Smooth muscle cell (in vitro differentiated cells): ENCODE results near the gene COL4A1. TPM values are rescaled to one million over a fixed set of nuclear protein-coding genes. Genes with fewer than 3 reads are reported as not detected.
A peak's percentile ranks its signal among the peaks of the same experiment; 100 is the strongest.

Experiments
- DNase-seq: peaks from one replicate; lab custom pipeline; 2025; ENCODE audit not compliant: unreplicated experiment; lab: John Stamatoyannopoulos, UW
- H2AFZ ChIP-seq: fragments of 200-600 bp; sonication (generic); 2 replicates; pipeline ENCODE4 v1.6.0; 2016; ENCODE audit warnings: antibody characterized with exemption, low read depth, mild to moderate bottlenecking
- H3F3A ChIP-seq: fragments of 200-600 bp; sonication (generic); 2 replicates; pipeline ENCODE4 v1.6.0; 2017; ENCODE audit warnings: antibody characterized with exemption, low read depth
- H3K27ac ChIP-seq: fragments of 200-600 bp; sonication (generic); 2 replicates; pipeline ENCODE4 v1.5.1; 2016; ENCODE audit warnings: low read depth, mild to moderate bottlenecking
- H3K27me3 ChIP-seq: fragments of 200-600 bp; sonication (generic); 2 replicates; pipeline ENCODE4 v1.6.1; 2016; ENCODE audit warnings: low read depth, mild to moderate bottlenecking
- H3K36me3 ChIP-seq: fragments of 200-600 bp; sonication (generic); 2 replicates; pipeline ENCODE4 v1.5.1; 2016; ENCODE audit warnings: low read depth
- H3K4me1 ChIP-seq: fragments of 200-600 bp; sonication (generic); 2 replicates; pipeline ENCODE4 v1.5.1; 2016; ENCODE audit warnings: low read depth
- H3K4me2 ChIP-seq: fragments of 200-600 bp; sonication (generic); 2 replicates; pipeline ENCODE4 v1.6.0; 2016; ENCODE audit warnings: mild to moderate bottlenecking
- H3K4me3 ChIP-seq: fragments of 200-600 bp; sonication (generic); 2 replicates; pipeline ENCODE4 v1.5.1; 2016; ENCODE audit warnings: mild to moderate bottlenecking
- H3K79me2 ChIP-seq: fragments of 200-600 bp; sonication (generic); 2 replicates; pipeline ENCODE4 v1.6.0; 2016; ENCODE audit warnings: low read depth, mild to moderate bottlenecking
- H3K9ac ChIP-seq: fragments of 200-600 bp; sonication (generic); 2 replicates; pipeline ENCODE4 v1.6.0; 2016; ENCODE audit warnings: low read depth
- H3K9me3 ChIP-seq: fragments of 200-600 bp; sonication (generic); replicated peaks from 2 replicates; pipeline ENCODE4 v1.5.1; 2016; ENCODE audit warnings: low read depth
- H4K20me1 ChIP-seq: fragments of 200-600 bp; sonication (generic); 2 replicates; pipeline ENCODE4 v1.6.0; 2016; ENCODE audit warnings: low read depth
- WGBS: methylation state at CpG from one replicate; pipeline ENCODE4 v1.1.7; 2016; ENCODE audit warnings: low lambda C conversion rate; 5-methylcytosine and 5-hydroxymethylcytosine counted together
- polyA plus RNA-seq: library from polyadenylated mRNA; unstranded; fragments of >200 nt; fragmentation: Nextera tagmentation; extraction: Ambion mirVana; gene quantifications from 2 replicates; pipeline ENCODE4 v1.2.1, GENCODE V29; 2016
- total RNA-seq: library from RNA; depleted of rRNA; stranded (reverse); fragments of >200 nt; gene quantifications from 2 replicates; pipeline ENCODE4 v1.2.3, GENCODE V29; 2014
- TF ChIP-seq, protein P1 (sequence below): fragments of 200-600 bp; sonication (generic); IDR thresholded peaks from 2 replicates; pipeline ENCODE4 v1.5.1; 2017; ENCODE audit warnings: borderline replicate concordance, mild to moderate bottlenecking, antibody characterized with exemption; ENCODE audit not compliant: insufficient read depth, poor library complexity, severe bottlenecking

The COL4A1 gene
- total and polyA plus RNA-seq, 2 experiments from 2014 or later, result 2,409 to 4,372 TPM

DNA sequence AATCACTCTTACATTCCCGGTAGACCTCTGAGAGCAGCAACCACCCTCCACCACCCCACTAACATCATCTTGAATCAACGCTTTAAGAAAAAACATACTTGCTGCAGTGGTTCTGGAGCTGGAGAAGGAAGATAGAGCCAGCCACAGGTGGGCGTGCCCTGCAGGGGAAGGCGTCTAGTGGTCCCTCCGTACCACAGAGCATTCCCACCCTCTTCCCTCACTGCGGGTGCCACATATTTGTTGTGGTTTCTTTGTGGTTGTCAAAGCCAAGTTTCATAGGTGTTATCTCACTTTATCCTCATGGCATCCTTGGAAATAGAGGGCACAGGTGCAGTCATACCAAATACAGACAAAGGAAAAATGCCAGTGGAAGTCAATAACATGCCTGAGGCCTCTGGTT is 22.3 kb upstream of the COL4A1 start:
- WGBS, result 50% methylated on average over 6 of the region's 6 CpGs
- Histone ChIP-seq H3K27me3 (no peaks in the 10 kb centered on the region), H3K79me2 (peaks cover 100% of the 10 kb centered on the region), H3K4me2 (peak overlapping the region; percentile 67), H3K9ac (peak overlapping the region; percentile 1), H3K4me3 (no peak overlapping the region), H3K27ac (peak overlapping the region; percentile 96), H2AFZ (no peak overlapping the region), H3F3A (peaks cover 83% of the 10 kb centered on the region), H3K36me3 (no peaks in the 10 kb centered on the region), H3K9me3 (no peaks in the 10 kb centered on the region), H4K20me1 (peaks cover 100% of the 10 kb centered on the region), H3K4me1 (peaks cover 58% of the 10 kb centered on the region)
- TF ChIP-seq, protein P1, sequence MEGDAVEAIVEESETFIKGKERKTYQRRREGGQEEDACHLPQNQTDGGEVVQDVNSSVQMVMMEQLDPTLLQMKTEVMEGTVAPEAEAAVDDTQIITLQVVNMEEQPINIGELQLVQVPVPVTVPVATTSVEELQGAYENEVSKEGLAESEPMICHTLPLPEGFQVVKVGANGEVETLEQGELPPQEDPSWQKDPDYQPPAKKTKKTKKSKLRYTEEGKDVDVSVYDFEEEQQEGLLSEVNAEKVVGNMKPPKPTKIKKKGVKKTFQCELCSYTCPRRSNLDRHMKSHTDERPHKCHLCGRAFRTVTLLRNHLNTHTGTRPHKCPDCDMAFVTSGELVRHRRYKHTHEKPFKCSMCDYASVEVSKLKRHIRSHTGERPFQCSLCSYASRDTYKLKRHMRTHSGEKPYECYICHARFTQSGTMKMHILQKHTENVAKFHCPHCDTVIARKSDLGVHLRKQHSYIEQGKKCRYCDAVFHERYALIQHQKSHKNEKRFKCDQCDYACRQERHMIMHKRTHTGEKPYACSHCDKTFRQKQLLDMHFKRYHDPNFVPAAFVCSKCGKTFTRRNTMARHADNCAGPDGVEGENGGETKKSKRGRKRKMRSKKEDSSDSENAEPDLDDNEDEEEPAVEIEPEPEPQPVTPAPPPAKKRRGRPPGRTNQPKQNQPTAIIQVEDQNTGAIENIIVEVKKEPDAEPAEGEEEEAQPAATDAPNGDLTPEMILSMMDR, result no peak
- DNase-seq, result no peak

GRCh38 chr13:110328573-110328972 is 21.6 kb upstream of the COL4A1 start:
- H2AFZ ChIP-seq, result no peak overlapping the region
- H3F3A ChIP-seq, result peaks cover 82% of the 10 kb centered on the region
- no peaks in the 10 kb centered on the region for H3K27me3 ChIP-seq
- no peak for DNase-seq
- H3K4me3 ChIP-seq, result no peak overlapping the region
- H3K4me1 ChIP-seq, result peaks cover 63% of the 10 kb centered on the region
- peaks cover 100% of the 10 kb centered on the region for H4K20me1 ChIP-seq
- 83% methylated on average over 10 of the region's 10 CpGs for WGBS
- TF ChIP-seq, protein P1, result no peak
- H3K9me3 ChIP-seq, result no peaks in the 10 kb centered on the region
- H3K4me2 ChIP-seq, result peak overlapping the region; percentile 67
- peak overlapping the region; percentile 1 for H3K9ac ChIP-seq
- peaks cover 100% of the 10 kb centered on the region for H3K79me2 ChIP-seq
- peak overlapping the region; percentile 96 for H3K27ac ChIP-seq
- no peaks in the 10 kb centered on the region for H3K36me3 ChIP-seq

DNA sequence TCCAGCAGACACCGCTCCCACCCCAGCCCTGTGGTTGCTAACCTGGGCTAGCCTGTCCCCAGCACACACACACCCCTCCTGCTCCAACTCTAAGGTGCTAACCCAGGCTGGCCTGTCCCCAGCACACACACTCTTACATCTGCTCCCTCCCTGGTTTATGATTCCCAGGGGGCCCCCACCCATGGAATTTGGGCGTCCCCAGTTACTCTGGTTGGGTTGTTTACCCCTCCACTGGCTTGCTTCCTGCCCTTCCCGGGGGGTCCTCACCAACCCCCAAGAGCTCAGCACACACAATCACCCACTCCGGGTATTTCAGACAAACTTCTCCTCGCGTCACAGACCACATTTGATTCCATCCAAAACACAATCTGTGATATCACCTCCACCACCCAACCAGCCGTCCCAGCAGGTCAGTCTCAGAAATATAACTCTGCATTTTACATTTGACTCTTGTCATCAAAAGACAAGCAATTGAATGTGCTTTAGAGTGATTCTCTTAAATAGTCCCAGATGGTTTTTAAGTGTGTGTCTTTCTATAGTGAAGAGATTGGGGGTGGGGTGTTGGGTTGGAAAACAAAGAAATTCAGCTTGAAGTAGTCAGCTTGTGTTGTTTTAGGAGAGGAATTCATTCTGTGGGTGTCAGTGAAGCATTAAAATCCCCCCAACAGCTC is 20.2 kb upstream of the COL4A1 start:
- WGBS, result 29% methylated on average over 7 of the region's 7 CpGs
- H3K27me3 ChIP-seq, result no peaks in the 10 kb centered on the region
- H2AFZ ChIP-seq, result no peak overlapping the region
- no peaks in the 10 kb centered on the region for H3K9me3 ChIP-seq
- H3K4me2 ChIP-seq, result peak overlapping the region; percentile 24
- H4K20me1 ChIP-seq, result peaks cover 100% of the 10 kb centered on the region
- peaks cover 82% of the 10 kb centered on the region for H3F3A ChIP-seq
- peaks cover 100% of the 10 kb centered on the region for H3K79me2 ChIP-seq
- H3K9ac ChIP-seq, result peak overlapping the region; percentile 13
- H3K4me3 ChIP-seq, result no peak overlapping the region
- peaks cover 66% of the 10 kb centered on the region for H3K4me1 ChIP-seq
- no peaks in the 10 kb centered on the region for H3K36me3 ChIP-seq
- peak overlapping the region; percentile 96 for H3K27ac ChIP-seq
- DNase-seq, result no peak
- TF ChIP-seq, protein P1, result no peak

GRCh38 chr13:110326263-110326904 is 19.4 kb upstream of the COL4A1 start:
- peak overlapping the region; percentile 24 for H3K4me2 ChIP-seq
- peaks cover 59% of the 10 kb centered on the region for H3K4me1 ChIP-seq
- 65% methylated on average over 12 of the region's 12 CpGs for WGBS
- H3K27ac ChIP-seq, result peak overlapping the region; percentile 96
- TF ChIP-seq, protein P1, result no peak
- no peaks in the 10 kb centered on the region for H3K9me3 ChIP-seq
- H3K79me2 ChIP-seq, result peaks cover 100% of the 10 kb centered on the region
- H3K4me3 ChIP-seq, result no peak overlapping the region
- no peak overlapping the region for H2AFZ ChIP-seq
- no peaks in the 10 kb centered on the region for H3K36me3 ChIP-seq
- no peaks in the 10 kb centered on the region for H3K27me3 ChIP-seq
- no peak overlapping the region for H3K9ac ChIP-seq
- H4K20me1 ChIP-seq, result peaks cover 100% of the 10 kb centered on the region
- DNase-seq, result no peak
- H3F3A ChIP-seq, result peaks cover 84% of the 10 kb centered on the region
